Measurements from ENCODE around the gene GBP1. TPM values are rescaled to one million over a fixed set of nuclear protein-coding genes. Genes with fewer than 3 reads are reported as not detected.
A peak's percentile ranks its signal among the peaks of the same experiment; 100 is the strongest.
"Not testable (repeated sequence)": the region's sequence is repeated elsewhere in the genome, so short reads cannot be mapped to it uniquely, and the experiment has no call there.

Gene GBP1
- total and polyA plus RNA-seq, 2 donors (not counting 1 experiment from before 2014, with no cell fraction given): 45.6 to 74.2 TPM

DNA sequence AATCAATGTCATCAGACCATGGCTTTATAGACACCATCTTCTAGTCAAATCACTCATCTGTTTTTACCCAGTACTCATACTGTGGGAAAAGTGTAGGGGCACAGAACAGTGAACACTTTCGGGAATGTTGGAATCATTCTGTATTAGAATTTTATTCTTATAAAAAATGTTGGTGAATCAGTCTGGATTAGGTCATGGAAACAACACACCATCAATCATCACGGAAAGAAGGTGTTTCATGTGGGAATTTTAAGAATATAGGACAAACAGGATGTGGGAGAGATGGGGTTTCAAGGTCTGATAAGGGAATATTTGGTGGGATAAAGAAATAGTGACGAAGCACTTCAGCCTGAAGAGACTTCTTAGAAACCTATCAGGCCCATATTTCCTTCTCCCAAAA, 17.3 kb downstream of the GBP1 start:
- peak in 1 of 2 donors; percentile 93 for DNase-seq (ENCODE audit: low read depth in 2 of 2)
- no peak for TF ChIP-seq EZH2 (IDR thresholded peaks at IDR 0.05; ENCODE audit: low read length, missing control alignments)
- TF ChIP-seq, protein P1, sequence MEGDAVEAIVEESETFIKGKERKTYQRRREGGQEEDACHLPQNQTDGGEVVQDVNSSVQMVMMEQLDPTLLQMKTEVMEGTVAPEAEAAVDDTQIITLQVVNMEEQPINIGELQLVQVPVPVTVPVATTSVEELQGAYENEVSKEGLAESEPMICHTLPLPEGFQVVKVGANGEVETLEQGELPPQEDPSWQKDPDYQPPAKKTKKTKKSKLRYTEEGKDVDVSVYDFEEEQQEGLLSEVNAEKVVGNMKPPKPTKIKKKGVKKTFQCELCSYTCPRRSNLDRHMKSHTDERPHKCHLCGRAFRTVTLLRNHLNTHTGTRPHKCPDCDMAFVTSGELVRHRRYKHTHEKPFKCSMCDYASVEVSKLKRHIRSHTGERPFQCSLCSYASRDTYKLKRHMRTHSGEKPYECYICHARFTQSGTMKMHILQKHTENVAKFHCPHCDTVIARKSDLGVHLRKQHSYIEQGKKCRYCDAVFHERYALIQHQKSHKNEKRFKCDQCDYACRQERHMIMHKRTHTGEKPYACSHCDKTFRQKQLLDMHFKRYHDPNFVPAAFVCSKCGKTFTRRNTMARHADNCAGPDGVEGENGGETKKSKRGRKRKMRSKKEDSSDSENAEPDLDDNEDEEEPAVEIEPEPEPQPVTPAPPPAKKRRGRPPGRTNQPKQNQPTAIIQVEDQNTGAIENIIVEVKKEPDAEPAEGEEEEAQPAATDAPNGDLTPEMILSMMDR (conservative IDR thresholded peaks at IDR 0.05 in 1 of 2, IDR thresholded peaks at IDR 0.05 in 1 of 2; ENCODE audit: low read depth in 1 of 2, low read length in 2 of 2): no peak
- Histone ChIP-seq H3K9me3 (ENCODE audit: control insufficient read depth, insufficient read depth, low read depth, low read length) (no peaks in the 10 kb centered on the region), H3K4me1 (ENCODE audit: control insufficient read depth, extremely low read depth, insufficient read depth, low read length) (no peaks in the 10 kb centered on the region), H3K27ac (ENCODE audit: insufficient read depth, low read length) (no peak overlapping the region), H4K20me1 (ENCODE audit: control insufficient read depth, extremely low read depth, insufficient read depth, low read length) (no peaks in the 10 kb centered on the region), H3K27me3 (ENCODE audit: control insufficient read depth, insufficient read depth, low read length) (no peaks in the 10 kb centered on the region), H3K4me3 (replicated peaks in 1 of 4; ENCODE audit: control extremely low read depth in 1 of 4, insufficient read depth in 1 of 4, low read depth in 3 of 4, low read length in 4 of 4) (no peak overlapping the region), H3K4me2 (ENCODE audit: extremely low read depth, insufficient read depth, low read length) (no peak overlapping the region), H2AFZ (ENCODE audit: low read length) (no peak overlapping the region), H3K79me2 (ENCODE audit: control insufficient read depth, insufficient read depth, low read length) (no peaks in the 10 kb centered on the region), H3K36me3 (ENCODE audit: control insufficient read depth, insufficient read depth, low read length) (no peaks in the 10 kb centered on the region), H3K9ac (ENCODE audit: insufficient read depth, low read length) (no peak overlapping the region)

DNA sequence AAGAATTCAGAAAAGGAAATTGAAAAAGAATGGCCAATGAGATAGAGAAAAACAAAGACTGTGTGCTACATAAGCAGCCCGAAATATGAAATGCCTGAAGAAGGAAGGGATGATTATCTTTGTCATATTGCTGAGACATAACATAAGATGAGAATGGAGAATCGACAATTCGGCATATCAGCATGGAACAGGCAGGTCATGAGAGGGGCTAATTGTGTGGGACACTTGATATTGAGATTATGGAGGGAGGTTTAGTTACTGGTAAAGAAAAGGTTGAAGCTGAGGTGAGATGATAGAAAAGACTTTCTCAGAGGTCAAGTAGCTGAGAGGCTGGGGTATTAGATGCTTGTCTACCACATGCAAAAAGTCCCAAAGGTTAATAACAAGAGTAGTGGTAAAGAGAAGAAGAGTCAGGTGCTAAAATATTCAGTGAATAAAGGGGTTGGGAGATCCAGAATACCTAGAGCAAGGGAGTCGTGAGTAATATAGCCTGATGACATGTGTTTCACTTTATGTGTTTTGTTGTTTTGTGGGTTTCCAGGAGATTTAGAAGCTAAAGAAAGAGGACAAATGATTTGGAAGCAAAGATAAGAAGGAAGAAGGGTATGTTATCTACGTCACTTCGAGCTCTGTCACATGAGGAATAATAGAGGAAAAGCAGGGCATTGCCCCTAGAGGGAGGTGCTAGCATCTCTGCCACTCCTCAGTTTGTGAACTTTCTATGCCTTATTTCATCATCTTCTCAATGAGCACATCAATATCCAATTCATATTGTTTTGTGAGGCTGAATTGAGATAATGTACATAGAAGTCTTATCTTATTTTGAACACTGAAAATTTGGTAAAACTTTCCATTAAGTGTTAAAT, 18.5 kb downstream of the GBP1 start:
- not testable (repeated sequence) for H3K36me3 ChIP-seq (ENCODE audit: control insufficient read depth, insufficient read depth, low read length); H3K27ac ChIP-seq (ENCODE audit: insufficient read depth, low read length); H3K4me3 ChIP-seq (replicated peaks in 1 of 4; ENCODE audit: control extremely low read depth in 1 of 4, insufficient read depth in 1 of 4, low read depth in 3 of 4, low read length in 4 of 4); H2AFZ ChIP-seq (ENCODE audit: low read length); DNase-seq (ENCODE audit: low read depth in 2 of 2); H3K4me2 ChIP-seq (ENCODE audit: extremely low read depth, insufficient read depth, low read length); H3K27me3 ChIP-seq (ENCODE audit: control insufficient read depth, insufficient read depth, low read length); H3K9me3 ChIP-seq (ENCODE audit: control insufficient read depth, insufficient read depth, low read depth, low read length); H4K20me1 ChIP-seq (ENCODE audit: control insufficient read depth, extremely low read depth, insufficient read depth, low read length); H3K79me2 ChIP-seq (ENCODE audit: control insufficient read depth, insufficient read depth, low read length); H3K9ac ChIP-seq (ENCODE audit: insufficient read depth, low read length); H3K4me1 ChIP-seq (ENCODE audit: control insufficient read depth, extremely low read depth, insufficient read depth, low read length)

DNA sequence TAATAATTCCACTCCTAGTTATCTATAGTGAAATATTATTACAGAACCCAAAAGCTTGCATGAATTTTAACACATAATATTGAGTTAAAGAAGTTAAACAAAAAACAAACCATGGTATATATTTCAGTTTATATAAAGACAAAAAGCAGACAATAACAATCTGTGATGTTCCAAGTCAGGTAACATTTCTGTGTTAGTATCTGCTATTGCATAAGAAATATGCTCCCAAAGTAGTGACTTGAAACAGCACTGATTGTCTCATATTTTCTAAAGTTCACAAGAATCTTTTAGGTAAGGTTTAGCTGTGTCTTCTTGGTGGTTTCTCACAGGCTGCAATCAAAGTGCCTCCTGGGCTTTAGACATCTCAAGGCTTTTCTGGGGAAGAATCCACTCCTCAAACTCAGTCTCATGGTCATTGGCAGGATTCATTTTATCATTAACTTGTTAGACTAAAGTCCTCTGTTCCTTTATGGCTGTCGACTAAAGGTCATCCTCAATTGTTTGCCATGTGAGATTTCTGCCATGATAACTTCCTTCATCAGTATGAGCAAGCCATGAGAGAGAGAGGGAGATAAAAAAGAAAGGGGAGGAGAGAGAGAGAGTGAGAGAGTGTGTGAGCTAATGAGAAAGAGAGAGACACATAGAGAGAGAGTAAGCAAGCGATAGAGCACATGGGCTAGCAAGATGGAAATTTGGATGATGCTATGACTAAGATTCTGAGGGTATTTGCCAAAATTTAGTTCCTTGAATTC, 19.9 kb downstream of the GBP1 start:
- H3K4me3 ChIP-seq (replicated peaks in 1 of 4; ENCODE audit: control extremely low read depth in 1 of 4, insufficient read depth in 1 of 4, low read depth in 3 of 4, low read length in 4 of 4): no peak overlapping the region
- H3K4me1 ChIP-seq (ENCODE audit: control insufficient read depth, extremely low read depth, insufficient read depth, low read length): peaks cover 2% of the 10 kb centered on the region
- no peak overlapping the region for H3K4me2 ChIP-seq (ENCODE audit: extremely low read depth, insufficient read depth, low read length)
- H2AFZ ChIP-seq (ENCODE audit: low read length): no peak overlapping the region
- H3K27me3 ChIP-seq (ENCODE audit: control insufficient read depth, insufficient read depth, low read length): no peaks in the 10 kb centered on the region
- no peak for TF ChIP-seq EZH2 (IDR thresholded peaks at IDR 0.05; ENCODE audit: low read length, missing control alignments)
- TF ChIP-seq, protein P1 (conservative IDR thresholded peaks at IDR 0.05 in 1 of 2, IDR thresholded peaks at IDR 0.05 in 1 of 2; ENCODE audit: low read depth in 1 of 2, low read length in 2 of 2): no peak
- H3K9ac ChIP-seq (ENCODE audit: insufficient read depth, low read length): no peak overlapping the region
- no peaks in the 10 kb centered on the region for H3K9me3 ChIP-seq (ENCODE audit: control insufficient read depth, insufficient read depth, low read depth, low read length)
- H3K79me2 ChIP-seq (ENCODE audit: control insufficient read depth, insufficient read depth, low read length): no peaks in the 10 kb centered on the region
- DNase-seq (ENCODE audit: low read depth in 2 of 2): no peak
- no peak overlapping the region for H3K27ac ChIP-seq (ENCODE audit: insufficient read depth, low read length)
- H4K20me1 ChIP-seq (ENCODE audit: control insufficient read depth, extremely low read depth, insufficient read depth, low read length): no peaks in the 10 kb centered on the region
- no peaks in the 10 kb centered on the region for H3K36me3 ChIP-seq (ENCODE audit: control insufficient read depth, insufficient read depth, low read length)
